Thoracic aorta (tissue), 2 donors: ENCODE measurements around the gene ELP2. TPM values are rescaled to one million over a fixed set of nuclear protein-coding genes. Genes with fewer than 3 reads are reported as not detected.
"Not testable (repeated sequence)": the region's sequence is repeated elsewhere in the genome, so short reads cannot be mapped to it uniquely, and the experiment has no call there.

Experiments
- ATAC-seq: fragments of 150-250 bp; one replicate; pipeline ENCODE4 v1.8.0; 2017; ENCODE audit warnings: low read depth; ENCODE audit not compliant: insufficient number of reproducible peaks, low FRiP score
- DNase-seq: peaks from one replicate; pipeline ENCODE4 v3.0.0-alpha.2; 2020; ENCODE audit warnings: low spot score
- H3K27ac ChIP-seq, 2 donors: fragments of 200-600 bp; sonication (generic); 1 replicate in 1 of 2; 2 replicates in 1 of 2; pipeline ENCODE4 v1.5.1; 2016; ENCODE audit warnings: mild to moderate bottlenecking in 2 of 2, moderate library complexity in 2 of 2
- H3K27me3 ChIP-seq: fragments of 200-600 bp; sonication (generic); replicated peaks from 2 replicates; pipeline ENCODE4 v1.6.0; 2016; ENCODE audit warnings: mild to moderate bottlenecking; ENCODE audit not compliant: insufficient read depth
- H3K36me3 ChIP-seq: fragments of 200-600 bp; sonication (generic); one replicate; pipeline ENCODE4 v1.5.1; 2016
- H3K4me1 ChIP-seq, 2 donors: fragments of 200-600 bp; sonication (generic); 1 replicate in 1 of 2; 2 replicates in 1 of 2; pipeline versions ENCODE4 v1.5.1 to v1.6.0; 2016; ENCODE audit warnings: low read depth in 2 of 2, mild to moderate bottlenecking in 1 of 2; ENCODE audit not compliant: control insufficient read depth in 1 of 2
- H3K4me3 ChIP-seq: fragments of 200-600 bp; sonication (generic); 2 replicates; pipeline ENCODE4 v1.5.1; 2016; ENCODE audit warnings: mild to moderate bottlenecking
- H3K9me3 ChIP-seq: fragments of 200-600 bp; sonication (generic); 2 replicates; pipeline ENCODE4 v1.5.1; 2016
- total RNA-seq, 2 donors: library from RNA; depleted of rRNA; stranded (reverse); fragments of >200 nt; gene quantifications; one replicate each; pipeline versions ENCODE4 v1.1.0 to v1.2.3, GENCODE V29; 2016
- TF ChIP-seq, protein P1 (sequence below): fragments of 200-600 bp; sonication (generic); IDR thresholded peaks from one replicate; pipeline ENCODE4 v1.5.1; 2019; ENCODE audit warnings: antibody characterized with exemption

ELP2 gene, protein sequence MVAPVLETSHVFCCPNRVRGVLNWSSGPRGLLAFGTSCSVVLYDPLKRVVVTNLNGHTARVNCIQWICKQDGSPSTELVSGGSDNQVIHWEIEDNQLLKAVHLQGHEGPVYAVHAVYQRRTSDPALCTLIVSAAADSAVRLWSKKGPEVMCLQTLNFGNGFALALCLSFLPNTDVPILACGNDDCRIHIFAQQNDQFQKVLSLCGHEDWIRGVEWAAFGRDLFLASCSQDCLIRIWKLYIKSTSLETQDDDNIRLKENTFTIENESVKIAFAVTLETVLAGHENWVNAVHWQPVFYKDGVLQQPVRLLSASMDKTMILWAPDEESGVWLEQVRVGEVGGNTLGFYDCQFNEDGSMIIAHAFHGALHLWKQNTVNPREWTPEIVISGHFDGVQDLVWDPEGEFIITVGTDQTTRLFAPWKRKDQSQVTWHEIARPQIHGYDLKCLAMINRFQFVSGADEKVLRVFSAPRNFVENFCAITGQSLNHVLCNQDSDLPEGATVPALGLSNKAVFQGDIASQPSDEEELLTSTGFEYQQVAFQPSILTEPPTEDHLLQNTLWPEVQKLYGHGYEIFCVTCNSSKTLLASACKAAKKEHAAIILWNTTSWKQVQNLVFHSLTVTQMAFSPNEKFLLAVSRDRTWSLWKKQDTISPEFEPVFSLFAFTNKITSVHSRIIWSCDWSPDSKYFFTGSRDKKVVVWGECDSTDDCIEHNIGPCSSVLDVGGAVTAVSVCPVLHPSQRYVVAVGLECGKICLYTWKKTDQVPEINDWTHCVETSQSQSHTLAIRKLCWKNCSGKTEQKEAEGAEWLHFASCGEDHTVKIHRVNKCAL
- 10 to 100 TPM; 59.0 to 66.6 TPM for total RNA-seq

DNA sequence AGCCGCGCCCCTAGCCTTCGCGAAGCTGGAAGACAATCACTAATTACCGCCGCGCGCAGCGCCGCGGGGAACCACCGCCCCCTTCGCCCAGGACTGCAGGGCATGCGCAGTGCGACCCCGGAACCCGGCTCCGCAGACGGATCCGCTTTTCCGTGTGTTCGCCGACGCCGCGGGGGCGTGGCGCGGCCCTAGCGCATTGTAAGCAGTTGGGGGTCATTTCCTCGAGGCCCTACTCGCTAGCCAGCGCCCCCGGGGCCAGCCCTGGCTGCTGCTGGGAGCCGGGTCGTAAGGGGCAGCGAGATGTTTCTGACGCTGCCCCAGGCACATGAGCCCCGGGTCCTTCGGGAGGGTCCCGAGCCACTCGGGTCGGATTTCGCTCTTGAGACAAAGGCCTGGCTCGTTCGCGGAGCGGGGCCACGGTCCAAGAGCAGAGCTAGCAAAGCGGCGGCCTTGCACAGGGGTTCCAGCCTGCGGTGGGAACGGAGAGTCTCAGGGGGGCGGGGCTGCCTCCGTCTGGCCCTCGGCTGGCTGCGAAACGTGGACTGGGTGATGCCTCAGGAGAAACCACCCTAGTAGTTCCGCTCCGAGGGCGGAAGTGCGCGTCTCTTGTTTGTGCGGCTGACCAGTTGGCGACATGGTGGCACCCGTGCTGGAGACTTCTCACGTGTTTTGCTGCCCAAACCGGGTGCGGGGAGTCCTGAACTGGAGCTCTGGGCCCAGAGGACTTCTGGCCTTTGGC is at the start of gene ELP2, which contains the start of gene SLC39A6:
Gene ELP2, plus strand, starts transcription at position 600 of the 739 bp plus-strand sequence. Its CDS starts 35 bp downstream, at position 635.
Gene SLC39A6, minus strand, starts transcription at position 41 of the 739 bp plus-strand sequence. CDS start 2,333 bp downstream, outside the sequence.
- no peaks in the 10 kb centered on the region for H3K9me3 ChIP-seq
- peak within 1 kb of the TSS; percentile 86 for H3K4me3 ChIP-seq
- H3K27ac ChIP-seq = peak within 1 kb of the TSS; percentile 96 to 99
- TF ChIP-seq, protein P1, sequence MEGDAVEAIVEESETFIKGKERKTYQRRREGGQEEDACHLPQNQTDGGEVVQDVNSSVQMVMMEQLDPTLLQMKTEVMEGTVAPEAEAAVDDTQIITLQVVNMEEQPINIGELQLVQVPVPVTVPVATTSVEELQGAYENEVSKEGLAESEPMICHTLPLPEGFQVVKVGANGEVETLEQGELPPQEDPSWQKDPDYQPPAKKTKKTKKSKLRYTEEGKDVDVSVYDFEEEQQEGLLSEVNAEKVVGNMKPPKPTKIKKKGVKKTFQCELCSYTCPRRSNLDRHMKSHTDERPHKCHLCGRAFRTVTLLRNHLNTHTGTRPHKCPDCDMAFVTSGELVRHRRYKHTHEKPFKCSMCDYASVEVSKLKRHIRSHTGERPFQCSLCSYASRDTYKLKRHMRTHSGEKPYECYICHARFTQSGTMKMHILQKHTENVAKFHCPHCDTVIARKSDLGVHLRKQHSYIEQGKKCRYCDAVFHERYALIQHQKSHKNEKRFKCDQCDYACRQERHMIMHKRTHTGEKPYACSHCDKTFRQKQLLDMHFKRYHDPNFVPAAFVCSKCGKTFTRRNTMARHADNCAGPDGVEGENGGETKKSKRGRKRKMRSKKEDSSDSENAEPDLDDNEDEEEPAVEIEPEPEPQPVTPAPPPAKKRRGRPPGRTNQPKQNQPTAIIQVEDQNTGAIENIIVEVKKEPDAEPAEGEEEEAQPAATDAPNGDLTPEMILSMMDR = no peak
- ATAC-seq (peak; percentile 93), DNase-seq (peak; percentile 89)
- peaks cover 12 to 37% of the 10 kb centered on the region in 2 donors for H3K4me1 ChIP-seq
- no peaks in the 10 kb centered on the region for H3K27me3 ChIP-seq
- no peaks in the 10 kb centered on the region for H3K36me3 ChIP-seq

DNA sequence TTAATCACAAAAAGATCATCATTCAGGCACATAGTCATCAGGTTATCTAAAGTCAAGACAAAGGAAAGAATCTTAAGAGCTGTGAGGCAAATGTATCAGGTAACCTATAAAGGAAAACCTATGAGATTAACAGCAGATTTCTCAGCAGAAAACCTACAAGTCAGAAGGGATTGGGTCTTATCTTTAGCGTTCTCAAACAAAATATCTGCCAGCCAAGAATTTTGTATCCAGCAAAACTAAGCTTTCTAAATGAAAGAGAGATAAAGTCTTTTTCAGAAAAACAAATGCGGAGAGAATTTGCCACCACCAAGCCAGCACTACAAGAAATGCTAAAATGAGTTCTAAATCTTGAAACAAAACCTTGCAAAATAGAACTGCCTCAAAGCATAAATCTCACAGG is 48.6 kb upstream of the ELP2 start:
- not testable (repeated sequence) for H3K27ac ChIP-seq, H3K9me3 ChIP-seq, ATAC-seq, H3K27me3 ChIP-seq, H3K4me1 ChIP-seq, H3K4me3 ChIP-seq, DNase-seq, H3K36me3 ChIP-seq

DNA sequence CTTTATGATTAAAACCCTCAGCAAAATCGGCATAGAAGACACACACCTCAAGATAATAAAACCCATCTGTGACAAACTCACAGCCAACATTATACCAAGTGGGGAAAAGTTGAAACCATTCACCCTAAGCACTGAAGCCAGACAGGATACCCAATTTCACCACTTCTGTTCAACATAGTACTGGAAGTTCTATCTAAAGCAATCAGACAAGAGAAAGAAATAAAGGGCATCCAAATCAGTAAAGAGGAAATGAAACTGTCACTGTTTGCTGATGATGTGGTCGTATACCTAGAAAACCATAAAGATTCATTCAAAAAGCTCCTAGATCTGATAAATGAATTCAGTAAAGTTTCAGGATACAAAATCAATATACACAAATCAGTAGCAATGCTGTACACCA is 46.0 kb upstream of the ELP2 start:
- DNase-seq (no peak), ATAC-seq (no peak)
- Histone ChIP-seq H3K4me1 (no peaks in the 10 kb centered on the region), H3K4me3 (no peak overlapping the region), H3K9me3 (peaks cover 7% of the 10 kb centered on the region), H3K27ac (no peak overlapping the region), H3K36me3 (no peaks in the 10 kb centered on the region), H3K27me3 (no peaks in the 10 kb centered on the region)
- TF ChIP-seq, protein P1 = no peak

DNA sequence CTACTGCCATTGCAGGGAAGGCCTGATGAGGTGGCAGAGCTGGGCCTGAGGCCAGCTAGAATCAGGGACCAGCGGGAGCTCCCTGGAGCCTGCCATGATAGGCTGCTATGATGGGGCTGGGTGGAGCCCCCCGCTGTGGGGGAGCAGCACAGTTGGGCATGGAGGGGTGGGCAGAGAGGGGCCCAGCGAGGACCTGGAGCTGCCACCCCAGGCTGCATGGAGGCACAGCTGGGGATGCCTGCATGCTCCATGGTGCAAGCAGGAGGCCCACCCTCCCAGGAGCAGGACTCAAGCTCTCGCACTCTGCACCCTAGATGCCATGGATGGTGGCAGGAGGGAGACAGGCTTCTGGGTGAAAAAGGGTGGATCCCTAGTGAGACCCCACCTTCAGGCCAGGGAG is 44.5 kb upstream of the ELP2 start:
- H3K9me3 ChIP-seq = peaks cover 7% of the 10 kb centered on the region
- H3K4me1 ChIP-seq = no peaks in the 10 kb centered on the region
- TF ChIP-seq, protein P1 = no peak
- H3K27ac ChIP-seq = no peak overlapping the region
- no peaks in the 10 kb centered on the region for H3K27me3 ChIP-seq
- H3K36me3 ChIP-seq = no peaks in the 10 kb centered on the region
- DNase-seq (no peak), ATAC-seq (no peak)
- no peak overlapping the region for H3K4me3 ChIP-seq

DNA sequence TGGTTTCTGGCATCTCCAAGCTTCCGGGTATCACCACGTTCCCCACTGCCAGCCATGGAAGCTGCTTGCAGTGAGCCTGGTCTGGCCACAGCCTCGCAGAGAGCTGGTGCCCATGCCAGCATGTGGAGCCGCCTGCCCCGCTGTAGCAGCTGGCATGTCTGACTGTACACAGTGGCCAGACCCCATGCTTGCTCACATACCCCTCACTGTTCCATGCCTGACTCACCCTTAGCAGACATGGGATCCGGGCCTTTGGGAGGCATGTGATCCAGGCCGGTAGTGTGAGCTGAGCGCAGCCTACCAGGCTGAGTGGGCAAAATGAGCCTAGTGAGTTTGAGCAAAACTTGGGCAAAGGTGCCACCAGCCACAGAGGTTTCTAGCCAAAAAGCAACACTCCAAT is 43.5 kb upstream of the ELP2 start:
- Histone ChIP-seq H3K27ac (no peak overlapping the region), H3K4me1 (no peaks in the 10 kb centered on the region), H3K9me3 (peaks cover 2% of the 10 kb centered on the region), H3K27me3 (no peaks in the 10 kb centered on the region), H3K4me3 (no peak overlapping the region), H3K36me3 (no peaks in the 10 kb centered on the region)
- TF ChIP-seq, protein P1 = no peak
- DNase-seq = no peak
- no peak for ATAC-seq
